ENCODE measurements around the gene SRM. TPM values are rescaled to one million over a fixed set of nuclear protein-coding genes. Genes with fewer than 3 reads are reported as not detected.
"Not testable (repeated sequence)": the region's sequence is repeated elsewhere in the genome, so short reads cannot be mapped to it uniquely, and the experiment has no call there.

Gene SRM
- polyA plus RNA-seq (2011; rRNA removed) (47.5 and 75.2 TPM in 2 replicates), polyA minus RNA-seq (2011; rRNA and poly(A)+ RNA removed) (109 and 140 TPM in 2 replicates)

GRCh38 chr1:11059968-11060830 lies at the start of gene SRM:
TSS of gene SRM (minus strand) at chr1:11060018. CDS start at chr1:11059943, 75 bp downstream.
- DNase-seq (ENCODE audit: low read depth) = peak; percentile 55
- ChIA-PET CTCF (interaction anchor here (3.6 kb wide), 1 partner anchor 22 kb away, joined by 17 read pairs; no protein-coding TSS in a partner anchor), POLR2A (no interaction called here)

GRCh38 chr1:11109047-11109760 lies 49.4 kb upstream of the SRM start:
- Histone ChIP-seq H3K27me3 (ENCODE audit: control insufficient read depth, insufficient read depth, low read length) (no peaks in the 10 kb centered on the region), H3K36me3 (ENCODE audit: control insufficient read depth, insufficient read depth, low read length) (peaks cover 21% of the 10 kb centered on the region), H3K4me3 (ENCODE audit: low read depth, low read length) (no peak overlapping the region)
- no peak for TF ChIP-seq CTCF (IDR thresholded peaks at IDR 0.05; ENCODE audit: insufficient read depth, low read depth, low read length)
- POLR2A ChIA-PET = no interaction called here
- CTCF ChIA-PET = interaction anchor here (0.7 to 1.4 kb wide), 2 partner anchors 15 to 625 kb away, joined by 3 read pairs; no protein-coding TSS in a partner anchor
- no peak for DNase-seq (ENCODE audit: low read depth)

More at GRCh38 chr1:11059968-11060830, at the start of gene SRM:
- TF ChIP-seq CTCF (IDR thresholded peaks at IDR 0.05; ENCODE audit: insufficient read depth, low read depth, low read length) = no peak
- peaks cover 20% of the 10 kb centered on the region for H3K36me3 ChIP-seq (ENCODE audit: control insufficient read depth, insufficient read depth, low read length)
- peak within 1 kb of the TSS; percentile 96 for H3K4me3 ChIP-seq (ENCODE audit: low read depth, low read length)
- H3K27me3 ChIP-seq (ENCODE audit: control insufficient read depth, insufficient read depth, low read length) = no peaks in the 10 kb centered on the region

- POLR2A ChIA-PET = no interaction called here
- CTCF ChIA-PET = no interaction called here
- no peak for DNase-seq (ENCODE audit: low read depth)
- Histone ChIP-seq H3K27me3 (ENCODE audit: control insufficient read depth, insufficient read depth, low read length) (no peaks in the 10 kb centered on the region), H3K36me3 (ENCODE audit: control insufficient read depth, insufficient read depth, low read length) (peaks cover 16% of the 10 kb centered on the region), H3K4me3 (ENCODE audit: low read depth, low read length) (no peak overlapping the region)
- TF ChIP-seq CTCF (IDR thresholded peaks at IDR 0.05; ENCODE audit: insufficient read depth, low read depth, low read length) = no peak
Measured at GRCh38 chr1:11107599-11107998, 47.8 kb upstream of the SRM start.

DNA sequence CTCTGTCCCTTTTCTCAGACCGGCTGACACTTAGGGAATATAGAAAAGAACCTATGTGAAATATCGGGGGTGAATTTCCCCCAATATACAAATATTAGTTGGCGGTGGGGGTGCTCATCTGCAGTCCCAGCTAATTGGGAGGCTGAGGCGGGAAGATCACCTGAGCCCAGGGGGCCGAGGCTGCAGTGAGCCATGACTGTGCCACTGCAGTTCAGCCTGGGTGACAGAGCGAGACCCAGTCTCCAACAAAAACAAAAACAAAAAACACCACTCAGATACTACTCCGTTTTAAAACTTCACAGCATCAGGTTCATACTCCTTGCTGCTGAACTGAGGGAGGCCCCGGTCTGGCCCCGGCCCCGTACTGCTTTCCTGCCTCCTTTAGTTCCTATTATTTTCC lies 45.8 kb upstream of the SRM start:
- H3K36me3 ChIP-seq (ENCODE audit: control insufficient read depth, insufficient read depth, low read length) = peaks cover 9% of the 10 kb centered on the region
- ChIA-PET POLR2A (no interaction called here), CTCF (no interaction called here)
- TF ChIP-seq CTCF (IDR thresholded peaks at IDR 0.05; ENCODE audit: insufficient read depth, low read depth, low read length) = no peak
- no peak for DNase-seq (ENCODE audit: low read depth)
- no peak overlapping the region for H3K4me3 ChIP-seq (ENCODE audit: low read depth, low read length)
- no peaks in the 10 kb centered on the region for H3K27me3 ChIP-seq (ENCODE audit: control insufficient read depth, insufficient read depth, low read length)

DNA sequence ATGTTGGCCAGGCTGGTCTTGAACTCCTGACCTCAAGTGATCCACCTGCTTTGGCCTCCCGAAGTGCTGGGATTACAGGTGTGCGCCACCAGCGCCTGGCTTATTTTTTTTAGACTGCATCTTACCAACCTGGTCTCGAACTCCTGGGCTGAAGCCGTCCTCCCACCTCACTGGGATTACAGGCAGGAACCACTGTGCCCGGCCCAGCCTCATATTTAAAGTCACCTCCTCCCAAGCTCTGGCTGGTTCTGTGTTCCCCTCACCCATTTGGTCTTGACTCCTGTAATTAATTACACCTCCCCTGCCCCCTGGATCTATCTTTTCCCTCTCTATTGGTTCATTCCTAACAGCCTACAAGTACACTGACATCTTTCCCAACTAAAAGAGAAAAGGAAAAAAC lies 41.5 kb upstream of the SRM start:
- no peak for DNase-seq (ENCODE audit: low read depth)
- peaks cover 3% of the 10 kb centered on the region; the same call in 1 of the 2 replicates for H3K36me3 ChIP-seq (ENCODE audit: control insufficient read depth, insufficient read depth, low read length)
- no peaks in the 10 kb centered on the region for H3K27me3 ChIP-seq (ENCODE audit: control insufficient read depth, insufficient read depth, low read length)
- POLR2A ChIA-PET = no interaction called here
- CTCF ChIA-PET = no interaction called here
- TF ChIP-seq CTCF (IDR thresholded peaks at IDR 0.05; ENCODE audit: insufficient read depth, low read depth, low read length) = no peak
- no peak overlapping the region for H3K4me3 ChIP-seq (ENCODE audit: low read depth, low read length)

DNA sequence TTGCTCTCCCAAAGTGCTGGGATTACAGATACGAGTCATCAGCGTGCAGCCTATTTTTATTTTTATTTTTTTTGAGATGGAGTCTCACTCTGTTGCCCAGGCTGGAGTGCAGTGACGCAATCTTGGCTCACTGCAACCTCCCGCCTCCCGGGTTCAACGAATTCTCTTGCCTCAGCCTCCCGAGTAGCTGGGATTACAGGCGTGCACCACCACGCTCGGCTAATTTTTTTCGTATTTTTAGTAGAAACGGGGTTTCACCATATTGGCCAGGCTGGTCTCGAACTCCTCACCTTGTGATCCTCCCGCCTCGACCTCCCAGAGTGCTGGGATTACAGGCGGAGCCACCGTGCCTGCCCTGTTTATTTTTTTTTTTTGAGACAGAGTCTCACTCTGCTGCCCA lies 41.0 kb upstream of the SRM start:
- CTCF ChIA-PET; H3K36me3 ChIP-seq (ENCODE audit: control insufficient read depth, insufficient read depth, low read length); DNase-seq (ENCODE audit: low read depth); POLR2A ChIA-PET; H3K4me3 ChIP-seq (ENCODE audit: low read depth, low read length); H3K27me3 ChIP-seq (ENCODE audit: control insufficient read depth, insufficient read depth, low read length): not testable (repeated sequence)

All from BJ (cell line).